Activated CD8-positive, alpha-beta T cell treated with anti-CD3 and anti-CD28 coated beads for 36 hours (primary cell): Measurements from ENCODE around the gene CD4. TPM values are rescaled to one million over a fixed set of nuclear protein-coding genes. Genes with fewer than 3 reads are reported as not detected.
"Not testable (repeated sequence)": the region's sequence is repeated elsewhere in the genome, so short reads cannot be mapped to it uniquely, and the experiment has no call there.

Experiments
- ATAC-seq: fragments of 200-7000 bp; cut with Tn5 transposase; one replicate; pipeline ENCODE4 v1.10.0; 2021; ENCODE audit warnings: mild to moderate bottlenecking, moderate library complexity
- CTCF ChIA-PET: fragments of 350-600 bp; sonication (Branson Sonifier 250); formaldehyde crosslinking; loops from one replicate; lab custom pipeline; 2021; ENCODE audit warnings: antibody characterized with exemption; lab: Charles Lee
- POLR2A ChIA-PET: fragments of 350-600 bp; sonication (Branson Sonifier 250); formaldehyde crosslinking; loops from one replicate; lab custom pipeline; 2021; ENCODE audit warnings: antibody characterized with exemption; lab: Charles Lee
- DNase-seq: peaks from one replicate; pipeline ENCODE4 v3.0.0-alpha.2; 2020
- H3K27ac Mint-ChIP-seq: one replicate; pipeline ENCODE4 v1.8.0; 2021; ENCODE audit warnings: mild to moderate bottlenecking, mixed read lengths
- H3K27me3 Mint-ChIP-seq: one replicate; pipeline ENCODE4 v1.8.0; 2021; ENCODE audit warnings: mixed read lengths
- H3K36me3 Mint-ChIP-seq: one replicate; pipeline ENCODE4 v1.8.0; 2021; ENCODE audit warnings: low read depth, mixed read lengths
- H3K4me1 Mint-ChIP-seq: one replicate; pipeline ENCODE4 v1.8.0; 2021; ENCODE audit warnings: low read depth, mixed read lengths
- H3K4me3 Mint-ChIP-seq: one replicate; pipeline ENCODE4 v1.8.0; 2021; ENCODE audit warnings: mild to moderate bottlenecking, moderate library complexity, mixed read lengths
- H3K9me3 Mint-ChIP-seq: one replicate; pipeline ENCODE4 v1.8.0; 2021; ENCODE audit warnings: mixed read lengths
- intact Hi-C: fragments of 100-400 bp; cut with micrococcal nuclease; formaldehyde crosslinking; loops from one replicate; pipeline ENCODE4 v1.10.0; 2022
- total RNA-seq, 2 experiments: library from RNA; stranded (reverse); gene quantifications; one replicate each; pipeline ENCODE4 v1.2.3, GENCODE V29; 2021
- TF ChIP-seq, protein P1 (sequence below): fragments of 200-600 bp; IDR thresholded peaks from one replicate; pipeline ENCODE4 v1.8.0; 2022; ENCODE audit warnings: antibody characterized with exemption, mild to moderate bottlenecking

Gene CD4
- total RNA-seq, 2 experiments from 2014 or later: 11.1 to 14.1 TPM

DNA sequence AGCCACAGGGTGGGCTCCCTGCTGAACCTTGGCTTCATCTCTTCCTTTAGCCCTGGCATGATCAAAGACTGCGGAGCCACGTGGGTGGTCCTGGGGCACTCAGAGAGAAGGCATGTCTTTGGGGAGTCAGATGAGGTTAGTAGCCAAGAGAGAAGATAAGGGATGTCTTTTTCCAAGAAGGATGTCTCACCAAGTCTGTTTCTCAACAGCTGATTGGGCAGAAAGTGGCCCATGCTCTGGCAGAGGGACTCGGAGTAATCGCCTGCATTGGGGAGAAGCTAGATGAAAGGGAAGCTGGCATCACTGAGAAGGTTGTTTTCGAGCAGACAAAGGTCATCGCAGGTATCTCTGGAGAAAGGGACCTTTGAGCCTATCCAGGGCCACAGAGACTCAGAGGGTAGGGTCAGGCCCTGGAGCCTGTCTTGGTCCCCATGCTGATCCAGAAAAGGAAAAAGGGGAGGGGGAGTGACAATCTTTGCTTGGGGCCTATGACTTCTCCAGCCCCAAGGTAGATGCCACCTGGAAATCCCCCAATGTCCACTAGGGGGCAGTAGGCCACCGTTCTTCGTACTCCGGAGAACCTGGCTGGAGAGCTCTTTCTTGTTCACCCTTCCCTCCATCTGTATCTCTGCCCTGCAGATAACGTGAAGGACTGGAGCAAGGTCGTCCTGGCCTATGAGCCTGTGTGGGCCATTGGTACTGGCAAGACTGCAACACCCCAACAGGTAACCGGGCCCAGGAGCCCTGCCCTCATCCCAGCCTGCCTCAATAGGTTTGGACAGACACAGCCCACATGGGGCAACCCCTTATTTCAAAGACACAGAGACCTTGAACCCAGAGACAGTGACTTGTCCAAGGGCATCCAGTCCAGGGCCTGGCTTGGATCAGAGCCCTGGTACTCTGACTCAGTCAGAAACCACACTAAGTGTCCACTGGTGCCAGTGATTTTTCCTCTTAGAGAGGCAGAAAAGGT is 80.0 kb downstream of the CD4 start:
- TF ChIP-seq, protein P1, sequence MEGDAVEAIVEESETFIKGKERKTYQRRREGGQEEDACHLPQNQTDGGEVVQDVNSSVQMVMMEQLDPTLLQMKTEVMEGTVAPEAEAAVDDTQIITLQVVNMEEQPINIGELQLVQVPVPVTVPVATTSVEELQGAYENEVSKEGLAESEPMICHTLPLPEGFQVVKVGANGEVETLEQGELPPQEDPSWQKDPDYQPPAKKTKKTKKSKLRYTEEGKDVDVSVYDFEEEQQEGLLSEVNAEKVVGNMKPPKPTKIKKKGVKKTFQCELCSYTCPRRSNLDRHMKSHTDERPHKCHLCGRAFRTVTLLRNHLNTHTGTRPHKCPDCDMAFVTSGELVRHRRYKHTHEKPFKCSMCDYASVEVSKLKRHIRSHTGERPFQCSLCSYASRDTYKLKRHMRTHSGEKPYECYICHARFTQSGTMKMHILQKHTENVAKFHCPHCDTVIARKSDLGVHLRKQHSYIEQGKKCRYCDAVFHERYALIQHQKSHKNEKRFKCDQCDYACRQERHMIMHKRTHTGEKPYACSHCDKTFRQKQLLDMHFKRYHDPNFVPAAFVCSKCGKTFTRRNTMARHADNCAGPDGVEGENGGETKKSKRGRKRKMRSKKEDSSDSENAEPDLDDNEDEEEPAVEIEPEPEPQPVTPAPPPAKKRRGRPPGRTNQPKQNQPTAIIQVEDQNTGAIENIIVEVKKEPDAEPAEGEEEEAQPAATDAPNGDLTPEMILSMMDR: peak; percentile 78
- Mint-ChIP-seq H3K9me3 (no peaks in the 10 kb centered on the region), H3K27ac (peak overlapping the region; percentile 97), H3K36me3 (peaks cover 71% of the 10 kb centered on the region), H3K4me3 (peak overlapping the region; percentile 91), H3K27me3 (no peaks in the 10 kb centered on the region), H3K4me1 (peaks cover 59% of the 10 kb centered on the region)
- ChIA-PET POLR2A (interaction anchor here (1.1 to 13.0 kb wide), 10 partner anchors 10 to 95 kb away, joined by 3 to 218 read pairs (median 6); partner anchors contain the start of genes C12orf57, CDCA3, RNU7-1 and USP5), CTCF (interaction anchor here (0.6 to 9.5 kb wide), 34 partner anchors 8 to 243 kb away, joined by 3 to 124 read pairs (median 4); partner anchors contain the start of genes C1RL, CDCA3, COPS7A and ENO2)
- intact Hi-C loops: no loop called here
- DNase-seq (peak; percentile 91), ATAC-seq (no peak)

DNA sequence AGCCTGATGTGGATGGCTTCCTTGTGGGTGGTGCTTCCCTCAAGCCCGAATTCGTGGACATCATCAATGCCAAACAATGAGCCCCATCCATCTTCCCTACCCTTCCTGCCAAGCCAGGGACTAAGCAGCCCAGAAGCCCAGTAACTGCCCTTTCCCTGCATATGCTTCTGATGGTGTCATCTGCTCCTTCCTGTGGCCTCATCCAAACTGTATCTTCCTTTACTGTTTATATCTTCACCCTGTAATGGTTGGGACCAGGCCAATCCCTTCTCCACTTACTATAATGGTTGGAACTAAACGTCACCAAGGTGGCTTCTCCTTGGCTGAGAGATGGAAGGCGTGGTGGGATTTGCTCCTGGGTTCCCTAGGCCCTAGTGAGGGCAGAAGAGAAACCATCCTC is 81.0 kb downstream of the CD4 start:
- ChIA-PET POLR2A (interaction anchor here (0.5 to 13.0 kb wide), 8 partner anchors 11 to 1215 kb away, joined by 3 to 218 read pairs (median 8); partner anchors contain the start of genes C12orf57, CDCA3, MLF2 and RNU7-1), CTCF (interaction anchor here (1.0 to 9.5 kb wide), 15 partner anchors 9 to 239 kb away, joined by 3 to 124 read pairs (median 4); partner anchors contain the start of genes C1RL, CDCA3, ENO2 and MLF2)
- ATAC-seq, DNase-seq, intact Hi-C loops, H3K27me3 Mint-ChIP-seq, H3K9me3 Mint-ChIP-seq: not testable (repeated sequence)
- peaks cover 63% of the 10 kb centered on the region for H3K4me1 Mint-ChIP-seq
- H3K36me3 Mint-ChIP-seq: peaks cover 69% of the 10 kb centered on the region
- peak overlapping the region; percentile 89 for H3K27ac Mint-ChIP-seq
- peak overlapping the region; percentile 91 for H3K4me3 Mint-ChIP-seq

Other genes with a start within 250 kb of the CD4 start
- 1 to 10 TPM; 7.8 to 8.5 TPM for gene IFFO1, start 233.5 kb upstream of the CD4 start, total RNA-seq
- gene NOP2, start 221.2 kb upstream of the CD4 start, total RNA-seq: 10 to 100 TPM; 87.9 to 89.4 TPM
- 100 to 1,000 TPM; 273 to 277 TPM for gene CHD4, start 182.1 kb upstream of the CD4 start, total RNA-seq
- 1 to 10 TPM; 6.6 to 8.1 TPM for gene LPAR5, start 153.6 kb upstream of the CD4 start, total RNA-seq
- gene ACRBP, start 142.1 kb upstream of the CD4 start, total RNA-seq: 1 to 10 TPM; 1.3 to 2.0 TPM
- gene ING4, start 126.4 kb upstream of the CD4 start, total RNA-seq: 10 to 100 TPM; 16.6 to 16.7 TPM
- 10 to 100 TPM; 55.2 to 56.7 TPM for gene ZNF384, start 100.2 kb upstream of the CD4 start, total RNA-seq
- gene PIANP, start 88.7 kb upstream of the CD4 start, total RNA-seq: not detected
- gene COPS7A, start 65.5 kb upstream of the CD4 start, total RNA-seq: 10 to 100 TPM; 35.9 to 38.8 TPM
- gene MLF2, start 36.4 kb upstream of the CD4 start, total RNA-seq: 100 to 1,000 TPM; 149 to 151 TPM
- gene PTMS, start 23.2 kb upstream of the CD4 start, total RNA-seq: 10 to 100 TPM; 78.6 TPM
- gene LAG3, start 17.0 kb upstream of the CD4 start, total RNA-seq: 100 to 1,000 TPM; 264 to 268 TPM
- gene GPR162, start 32.3 kb downstream of the CD4 start, total RNA-seq: 1 to 10 TPM; 2.0 to 2.1 TPM
- 1 to 10 TPM; 2.1 to 2.3 TPM for gene P3H3, start 38.9 kb downstream of the CD4 start, total RNA-seq
- 1 to 10 TPM in 1 of 2 experiments, under 1 TPM in 1; 0.50 to 1.1 TPM for gene GNB3, start 51.4 kb downstream of the CD4 start, total RNA-seq
- gene CDCA3, start 61.8 kb downstream of the CD4 start, total RNA-seq: 10 to 100 TPM; 74.6 to 83.8 TPM
- 100 to 1,000 TPM; 109 to 112 TPM for gene USP5, start 62.6 kb downstream of the CD4 start, total RNA-seq
- gene TPI1, start 78.0 kb downstream of the CD4 start, total RNA-seq: 1,000 to 10,000 TPM; 1,714 to 1,776 TPM
- gene SPSB2, start 83.8 kb downstream of the CD4 start, total RNA-seq: 1 to 10 TPM; 2.2 to 2.6 TPM
- 1 to 10 TPM; 4.6 to 5.3 TPM for gene LRRC23, start 115.3 kb downstream of the CD4 start, total RNA-seq
- gene ENO2, start 125.1 kb downstream of the CD4 start, total RNA-seq: 100 to 1,000 TPM; 315 to 330 TPM
- 10 to 100 TPM; 26.4 to 28.5 TPM for gene ATN1, start 138.4 kb downstream of the CD4 start, total RNA-seq
- not detected for gene RNU7-1, start 154.3 kb downstream of the CD4 start, total RNA-seq
- 100 to 1,000 TPM; 226 to 244 TPM for gene C12orf57, start 154.5 kb downstream of the CD4 start, total RNA-seq
- 100 to 1,000 TPM; 485 to 489 TPM for gene PTPN6, start 161.8 kb downstream of the CD4 start, total RNA-seq
- gene PHB2, start 181.1 kb downstream of the CD4 start, total RNA-seq: 100 to 1,000 TPM; 419 to 428 TPM
- gene EMG1, start 181.4 kb downstream of the CD4 start, total RNA-seq: 10 to 100 TPM; 88.6 to 97.8 TPM
- gene LPCAT3, start 228.9 kb downstream of the CD4 start, total RNA-seq: 10 to 100 TPM; 17.3 to 18.1 TPM